Activated T-cell treated with anti-CD3 and anti-CD28 coated beads, Interleukin-2, amount 50 U/mL, for 24 hours (primary cell): ENCODE results near the gene CACNA2D4.

Experiments
- DNase-seq: peaks from one replicate; pipeline ENCODE4 v3.0.0-alpha.2; 2020
- H3K27ac Mint-ChIP-seq: 2 replicates; pipeline ENCODE4 v1.8.0; 2020; ENCODE audit warnings: mild to moderate bottlenecking, mixed read lengths
- H3K27me3 Mint-ChIP-seq: 2 replicates; pipeline ENCODE4 v1.8.0; 2020; ENCODE audit warnings: mixed read lengths
- H3K36me3 Mint-ChIP-seq: 2 replicates; pipeline ENCODE4 v1.8.0; 2020; ENCODE audit warnings: low read depth, mixed read lengths
- H3K4me1 Mint-ChIP-seq: 2 replicates; pipeline ENCODE4 v1.8.0; 2020; ENCODE audit warnings: low read depth, mixed read lengths
- H3K4me3 Mint-ChIP-seq: 2 replicates; pipeline ENCODE4 v1.8.0; 2020; ENCODE audit warnings: mild to moderate bottlenecking, moderate library complexity, mixed read lengths
- H3K9me3 Mint-ChIP-seq: 2 replicates; pipeline ENCODE4 v1.8.0; 2020; ENCODE audit warnings: mixed read lengths

Gene CACNA2D4

DNA sequence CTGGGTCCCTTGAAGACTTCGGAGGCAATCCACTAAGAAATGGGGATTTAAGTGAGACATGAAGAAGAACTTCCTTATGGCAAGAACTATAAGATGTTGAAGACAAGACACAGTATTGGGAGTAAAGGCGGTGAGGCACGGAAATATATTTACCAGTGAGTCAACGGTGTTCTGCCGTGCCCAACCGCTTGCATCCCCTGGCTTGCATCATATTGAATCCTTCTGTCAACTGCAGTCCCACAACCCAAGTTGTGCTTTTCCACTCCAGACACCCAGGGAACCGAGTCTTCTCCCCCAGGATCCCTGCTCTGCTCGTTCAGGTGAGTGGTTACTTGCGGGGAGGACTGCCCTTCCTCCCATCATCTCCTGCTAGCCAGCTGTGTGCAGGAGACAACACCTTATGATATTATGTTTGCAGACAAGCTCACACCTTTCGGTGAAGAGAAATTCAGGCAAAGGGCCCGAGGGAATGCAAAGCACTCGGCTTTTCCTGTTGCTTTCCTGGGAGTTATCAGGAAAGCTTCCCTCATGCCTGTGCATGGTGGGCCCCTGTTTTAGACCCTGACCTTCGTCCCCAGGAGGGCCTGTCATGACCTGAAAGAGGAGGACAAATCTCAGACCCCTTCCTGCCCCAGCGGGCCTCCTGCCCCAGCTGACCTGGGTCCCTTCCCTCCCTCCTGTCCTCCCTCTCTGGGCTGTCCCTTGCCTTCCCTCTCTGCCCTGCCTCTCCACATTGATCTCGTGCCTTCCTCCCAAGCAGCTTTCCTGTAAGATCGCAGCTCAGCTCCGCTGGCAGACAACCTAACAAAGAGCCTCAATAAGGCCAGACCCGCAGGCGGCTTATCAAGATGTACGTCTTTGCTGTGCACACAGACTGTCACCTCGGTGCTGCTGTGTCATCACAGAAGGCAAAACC lies 102.4 kb downstream of the CACNA2D4 start:
- Mint-ChIP-seq H3K27ac (no peak overlapping the region), H3K9me3 (no peaks in the 10 kb centered on the region), H3K36me3 (no peaks in the 10 kb centered on the region), H3K4me1 (peaks cover 9% of the 10 kb centered on the region), H3K4me3 (no peak overlapping the region), H3K27me3 (peaks cover 21% of the 10 kb centered on the region)
- DNase-seq: no peak

DNA sequence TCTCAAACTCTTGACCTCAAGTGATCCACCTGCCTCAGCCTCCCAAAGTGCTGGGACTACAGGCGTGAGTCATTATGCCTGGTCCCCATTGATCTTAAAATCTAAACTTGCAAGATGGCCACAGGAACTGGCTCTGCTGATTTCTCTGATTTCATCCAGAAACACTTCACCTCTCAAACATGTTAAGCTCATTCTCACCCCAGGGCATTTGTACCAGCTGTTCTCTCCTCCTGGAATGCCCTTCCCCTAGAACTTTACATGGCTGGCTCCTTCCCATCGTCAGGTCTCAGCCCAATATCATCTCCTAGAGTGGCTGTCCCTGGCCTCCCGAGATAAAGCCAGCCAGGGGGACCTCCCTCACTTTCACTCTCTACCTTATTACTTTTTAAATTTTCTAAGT lies 103.3 kb downstream of the CACNA2D4 start:
- no peak overlapping the region for H3K27ac Mint-ChIP-seq

GRCh38 chr12:1814266-1814665 lies 104.2 kb downstream of the CACNA2D4 start:
- Mint-ChIP-seq H3K4me3 (no peak overlapping the region), H3K27me3 (peaks cover 3% of the 10 kb centered on the region), H3K36me3 (no peaks in the 10 kb centered on the region), H3K27ac (no peak overlapping the region), H3K4me1 (peaks cover 17% of the 10 kb centered on the region), H3K9me3 (no peaks in the 10 kb centered on the region)
- DNase-seq: no peak

More for the DNA sequence above, 103.3 kb downstream of the CACNA2D4 start:
- DNase-seq: no peak
- H3K4me3 Mint-ChIP-seq: no peak overlapping the region
- peaks cover 12% of the 10 kb centered on the region for H3K27me3 Mint-ChIP-seq
- H3K4me1 Mint-ChIP-seq: peaks cover 15% of the 10 kb centered on the region
- H3K9me3 Mint-ChIP-seq: no peaks in the 10 kb centered on the region
- no peaks in the 10 kb centered on the region for H3K36me3 Mint-ChIP-seq

DNA sequence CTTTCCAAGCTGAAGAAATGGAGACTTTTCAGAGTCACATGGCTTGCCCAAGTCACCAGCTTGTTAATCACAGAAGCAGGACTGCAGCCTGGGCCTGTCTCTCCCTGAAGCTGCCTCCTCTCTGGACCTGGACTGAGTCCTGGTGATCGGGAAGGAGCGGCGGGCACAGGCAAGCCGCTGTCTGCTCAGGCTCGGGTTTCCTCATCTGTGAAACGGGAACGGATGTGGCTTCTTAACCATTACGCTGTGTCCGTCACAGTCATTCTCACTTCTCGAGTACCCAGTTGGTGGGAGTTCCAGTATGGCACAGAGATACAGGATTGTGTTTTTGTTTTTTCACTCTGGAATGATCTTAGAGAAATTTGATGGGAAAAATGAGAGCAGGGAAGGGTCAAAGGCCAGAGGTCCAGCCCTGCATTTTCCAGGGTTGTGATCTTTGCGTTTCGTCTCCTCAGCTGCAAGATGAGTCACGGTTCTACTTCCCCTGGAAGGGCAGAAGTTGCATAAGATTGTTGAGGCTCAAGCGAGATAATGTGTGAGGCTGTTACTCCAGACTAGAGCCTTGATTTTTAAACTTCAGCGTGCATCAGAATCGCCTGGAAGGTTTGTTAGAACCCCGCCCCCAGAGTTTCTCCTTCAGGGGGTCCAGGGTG lies 105.7 kb downstream of the CACNA2D4 start:
- Mint-ChIP-seq H3K4me1 (peaks cover 20% of the 10 kb centered on the region), H3K4me3 (no peak overlapping the region), H3K9me3 (no peaks in the 10 kb centered on the region), H3K36me3 (no peaks in the 10 kb centered on the region), H3K27ac (peak overlapping the region; percentile 48), H3K27me3 (no peaks in the 10 kb centered on the region)
- no peak for DNase-seq

GRCh38 chr12:1811948-1812291 lies 106.5 kb downstream of the CACNA2D4 start:
- Mint-ChIP-seq H3K4me1 (peaks cover 20% of the 10 kb centered on the region), H3K27me3 (no peaks in the 10 kb centered on the region), H3K27ac (peak overlapping the region; percentile 80), H3K36me3 (no peaks in the 10 kb centered on the region), H3K4me3 (peak overlapping the region; percentile 53), H3K9me3 (no peaks in the 10 kb centered on the region)
- DNase-seq: no peak

DNA sequence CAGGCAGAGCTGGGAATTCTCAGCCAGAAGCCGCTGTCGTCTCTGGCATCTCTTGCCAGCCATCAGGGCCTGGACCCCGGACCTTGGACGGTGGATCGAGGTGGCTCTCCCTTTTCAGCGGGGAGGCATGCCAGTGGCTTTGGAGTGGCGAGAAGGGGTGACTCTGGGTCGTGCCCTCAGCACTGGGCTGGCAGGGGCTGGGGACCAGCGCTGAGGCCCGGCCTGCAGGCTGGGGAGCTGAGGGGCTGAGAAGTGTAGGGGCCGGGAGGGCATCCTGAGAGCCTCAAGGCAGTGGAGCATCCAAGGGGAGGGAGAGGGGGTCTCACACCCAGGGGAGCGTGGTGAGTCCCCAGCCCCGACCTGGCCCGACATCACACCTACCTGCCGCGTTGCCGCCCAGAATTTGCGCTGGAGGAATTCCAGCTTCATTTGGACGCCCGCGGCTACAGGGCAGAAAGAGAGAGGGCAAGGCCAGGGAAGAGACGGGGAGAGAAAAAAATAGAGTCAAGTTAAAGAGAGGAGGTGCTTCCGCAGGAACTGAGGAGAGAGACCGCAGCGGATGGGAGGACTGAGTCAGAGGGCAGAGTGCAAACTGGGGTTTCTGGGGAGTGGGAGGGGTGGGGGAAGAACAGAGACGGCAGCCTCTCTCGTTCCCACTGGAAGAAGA lies 107.0 kb downstream of the CACNA2D4 start:
- peaks cover 20% of the 10 kb centered on the region for H3K4me1 Mint-ChIP-seq
- peak; percentile 63 for DNase-seq

DNA sequence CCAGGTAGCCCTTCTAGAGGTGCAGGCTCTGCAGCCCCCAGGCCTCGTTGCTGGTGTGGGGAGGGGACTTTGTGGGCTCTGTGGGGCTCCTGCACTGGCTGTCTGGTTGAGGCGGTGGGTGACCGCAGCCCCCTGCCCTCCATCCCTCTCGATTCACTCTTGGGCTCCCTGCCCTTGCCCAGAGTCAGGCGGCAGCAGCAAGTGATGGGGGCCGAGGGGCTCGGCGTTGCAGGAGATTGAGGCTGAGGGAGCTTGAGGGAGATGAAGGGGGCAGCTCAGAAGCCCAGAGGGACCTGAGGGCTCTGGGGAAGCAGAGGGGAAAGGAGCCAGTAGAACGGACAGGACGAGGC lies 107.5 kb downstream of the CACNA2D4 start:
- no peak for DNase-seq
- Mint-ChIP-seq H3K27me3 (no peaks in the 10 kb centered on the region), H3K27ac (peak overlapping the region; percentile 80), H3K36me3 (no peaks in the 10 kb centered on the region), H3K9me3 (no peaks in the 10 kb centered on the region), H3K4me3 (peak overlapping the region; percentile 53), H3K4me1 (peaks cover 20% of the 10 kb centered on the region)

More for the DNA sequence above, 107.0 kb downstream of the CACNA2D4 start:
- H3K27me3 Mint-ChIP-seq: no peaks in the 10 kb centered on the region
- H3K27ac Mint-ChIP-seq: peak overlapping the region; percentile 80
- no peaks in the 10 kb centered on the region for H3K9me3 Mint-ChIP-seq
- peak overlapping the region; percentile 53 for H3K4me3 Mint-ChIP-seq
- no peaks in the 10 kb centered on the region for H3K36me3 Mint-ChIP-seq

GRCh38 chr12:1810201-1810930 lies 108.1 kb downstream of the CACNA2D4 start:
- Mint-ChIP-seq H3K27ac (peak overlapping the region; percentile 80), H3K4me3 (peak overlapping the region; percentile 53), H3K36me3 (no peaks in the 10 kb centered on the region), H3K27me3 (no peaks in the 10 kb centered on the region), H3K9me3 (no peaks in the 10 kb centered on the region), H3K4me1 (peaks cover 20% of the 10 kb centered on the region)
- no peak for DNase-seq

DNA sequence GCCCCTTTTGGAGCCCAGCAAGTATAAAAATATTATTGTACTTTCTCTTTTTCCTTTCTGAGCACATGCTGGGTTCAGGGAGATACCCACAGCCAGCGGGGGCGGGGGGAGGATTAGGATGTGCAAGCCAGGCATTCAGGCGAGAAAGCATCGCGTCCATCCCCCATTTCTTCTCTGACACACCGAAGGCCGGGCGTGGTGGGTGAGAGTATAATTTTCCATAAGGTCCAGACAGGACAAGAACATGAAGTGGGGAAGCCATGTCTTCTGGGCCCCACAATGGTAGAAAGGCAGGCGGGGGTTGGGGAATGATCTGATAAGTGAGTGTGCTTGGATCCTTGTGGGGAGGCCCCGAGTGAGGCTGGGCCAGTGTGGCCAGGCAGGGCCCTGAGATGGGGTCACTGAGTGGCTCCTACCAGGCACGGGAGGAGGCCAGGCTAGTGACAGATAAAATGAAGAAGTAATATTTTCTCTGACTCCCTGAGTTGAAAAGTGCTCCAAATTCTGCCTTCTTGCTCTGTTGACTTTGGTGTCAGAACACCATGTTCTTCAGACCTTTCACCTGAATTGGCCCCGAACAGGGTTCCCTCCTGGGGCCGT lies 108.8 kb downstream of the CACNA2D4 start:
- no peaks in the 10 kb centered on the region for H3K27me3 Mint-ChIP-seq
- H3K4me3 Mint-ChIP-seq: no peak overlapping the region
- no peaks in the 10 kb centered on the region for H3K36me3 Mint-ChIP-seq
- H3K27ac Mint-ChIP-seq: no peak overlapping the region
- peaks cover 21% of the 10 kb centered on the region for H3K4me1 Mint-ChIP-seq
- DNase-seq: no peak
- H3K9me3 Mint-ChIP-seq: no peaks in the 10 kb centered on the region

DNA sequence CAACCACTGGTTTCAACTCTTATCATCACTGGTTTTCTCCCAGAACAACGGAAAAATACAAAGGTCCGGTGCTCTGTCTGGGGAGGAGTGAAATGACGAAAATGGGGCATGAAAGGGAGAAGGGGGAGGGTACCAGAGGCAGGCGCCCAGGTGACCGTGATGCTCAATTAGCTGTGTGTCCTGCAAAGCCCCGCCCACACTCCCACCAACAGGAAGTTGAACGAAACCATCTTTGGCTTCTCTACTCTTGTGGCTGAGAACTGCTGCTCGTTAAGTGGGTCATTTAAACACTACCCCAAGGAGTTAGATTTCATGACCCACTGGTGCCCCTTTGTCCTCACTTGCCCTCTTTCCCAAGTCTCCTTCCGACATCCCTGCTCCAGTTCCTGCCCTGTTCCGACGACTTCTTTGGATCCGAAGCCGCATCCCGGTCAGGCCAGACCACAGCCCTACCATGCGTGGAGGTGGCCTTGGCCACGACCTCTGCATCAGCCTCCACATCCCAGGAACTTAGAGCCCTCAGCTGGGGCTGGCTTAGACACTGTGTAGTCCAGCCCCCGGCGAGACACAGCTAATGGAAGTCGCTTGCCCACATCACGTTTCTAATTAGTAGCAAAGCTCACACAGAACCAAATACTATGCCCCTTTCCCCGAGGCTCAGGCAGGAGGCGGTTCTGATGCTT lies 109.5 kb downstream of the CACNA2D4 start:
- DNase-seq: no peak
- Mint-ChIP-seq H3K36me3 (no peaks in the 10 kb centered on the region), H3K9me3 (peaks cover 3% of the 10 kb centered on the region), H3K27me3 (no peaks in the 10 kb centered on the region), H3K4me1 (peaks cover 27% of the 10 kb centered on the region), H3K4me3 (no peak overlapping the region), H3K27ac (no peak overlapping the region)

DNA sequence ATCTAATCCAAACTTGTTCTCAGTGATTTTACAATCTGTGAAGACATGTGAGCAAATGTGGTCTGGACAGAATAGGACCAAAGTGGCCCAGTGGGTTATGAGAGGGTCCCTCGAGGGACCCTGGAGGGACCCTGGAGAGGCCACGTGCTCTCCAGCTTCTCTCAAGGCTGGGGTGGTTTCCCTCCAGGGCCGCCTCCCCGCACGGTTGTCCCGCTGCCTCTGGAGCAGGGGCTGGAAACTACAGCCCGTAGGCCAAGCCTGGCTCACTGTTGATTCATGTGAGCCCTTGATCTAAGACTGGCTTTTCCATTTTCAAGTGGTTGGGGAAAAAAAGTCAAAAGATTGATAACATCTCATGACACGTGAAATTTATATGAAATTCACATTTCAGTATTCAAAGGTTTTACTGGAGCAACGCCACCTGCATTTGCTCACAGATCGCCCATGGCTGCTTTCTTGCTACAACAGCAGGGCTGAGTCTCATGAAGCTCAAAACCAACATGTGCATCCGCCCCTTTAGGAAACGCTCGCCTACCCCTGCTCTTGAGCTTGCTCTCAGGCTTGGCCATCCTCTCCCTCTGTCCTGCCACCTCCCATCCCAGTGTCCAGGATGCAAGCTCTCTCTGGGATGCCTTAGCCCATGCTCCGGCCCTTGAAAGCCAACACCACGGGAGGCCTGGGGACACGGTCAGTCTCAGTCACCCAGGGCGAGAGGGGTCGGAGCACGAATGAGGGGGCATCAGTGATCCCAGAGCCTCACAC lies 110.2 kb downstream of the CACNA2D4 start:
- H3K27me3 Mint-ChIP-seq: no peaks in the 10 kb centered on the region
- peaks cover 27% of the 10 kb centered on the region for H3K4me1 Mint-ChIP-seq
- H3K27ac Mint-ChIP-seq: no peak overlapping the region
- H3K4me3 Mint-ChIP-seq: no peak overlapping the region
- no peak for DNase-seq
- H3K36me3 Mint-ChIP-seq: no peaks in the 10 kb centered on the region
- peaks cover 3% of the 10 kb centered on the region for H3K9me3 Mint-ChIP-seq

DNA sequence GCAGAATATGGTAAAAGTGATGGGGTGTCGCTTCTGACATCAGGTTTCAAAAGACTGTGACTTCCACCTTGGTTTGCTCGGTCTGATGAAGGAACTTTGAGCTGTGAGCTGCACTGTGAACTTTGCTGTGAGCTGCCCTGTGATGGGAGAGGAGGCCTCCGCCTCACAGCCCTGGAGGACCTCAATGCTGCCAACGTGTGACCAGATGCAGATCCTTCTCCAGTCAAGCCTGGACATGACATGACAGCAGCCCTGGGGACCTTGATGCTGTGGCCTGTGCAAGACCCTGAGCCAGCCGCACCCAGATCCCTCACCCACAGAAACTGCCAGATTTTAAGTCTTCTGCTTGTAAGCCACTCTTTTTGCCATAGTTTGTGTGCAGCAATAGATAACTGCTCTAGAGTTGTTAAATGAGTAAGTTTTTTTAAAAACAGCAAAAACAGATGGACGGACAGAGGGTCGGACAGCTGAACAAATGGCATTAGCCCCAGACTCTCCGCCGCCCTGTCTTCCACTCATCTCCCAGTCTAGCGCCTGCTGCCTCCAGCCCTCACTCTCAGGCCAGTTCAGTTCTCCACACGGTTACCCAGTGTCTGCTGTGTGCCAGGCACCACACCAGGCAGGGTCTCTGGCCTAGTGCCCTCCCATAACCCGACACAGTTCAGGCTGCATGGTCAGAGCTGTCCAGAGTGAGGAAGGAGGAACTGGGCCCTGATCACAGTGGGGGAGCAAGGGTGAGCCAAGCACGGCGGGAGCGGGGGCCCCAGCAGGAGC lies 111.2 kb downstream of the CACNA2D4 start:
- peaks cover 24% of the 10 kb centered on the region for H3K4me1 Mint-ChIP-seq
- peak overlapping the region; percentile 22 for H3K27ac Mint-ChIP-seq
- no peak for DNase-seq
- no peaks in the 10 kb centered on the region for H3K27me3 Mint-ChIP-seq
- peaks cover 3% of the 10 kb centered on the region for H3K9me3 Mint-ChIP-seq
- H3K36me3 Mint-ChIP-seq: no peaks in the 10 kb centered on the region
- no peak overlapping the region for H3K4me3 Mint-ChIP-seq
